ENCODE results near the gene NEGR1.
"Not testable (repeated sequence)": the region's sequence is repeated elsewhere in the genome, so short reads cannot be mapped to it uniquely, and the experiment has no call there.

NEGR1 gene

DNA sequence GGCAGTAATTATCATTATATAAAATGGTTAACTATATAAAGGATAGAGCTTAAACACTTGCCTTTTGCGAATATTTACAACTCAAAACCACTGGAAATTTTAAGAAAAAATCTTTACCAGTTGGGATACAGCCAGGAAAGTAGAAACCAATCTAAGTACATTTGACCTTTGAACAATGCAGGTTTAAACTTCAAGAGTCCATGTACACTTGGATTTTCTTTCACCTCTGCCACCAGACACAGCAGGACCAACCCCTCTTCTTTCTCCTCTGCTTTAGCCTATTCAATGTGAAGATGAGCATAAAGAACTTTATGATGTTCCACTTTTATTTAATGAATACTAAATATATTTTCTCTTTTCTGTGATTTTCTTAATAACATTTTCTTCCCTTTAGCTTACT is 361.1 kb downstream of the NEGR1 start:
- DNase-seq, result no peak

GRCh38 chr1:71920556-71920955 is 361.8 kb downstream of the NEGR1 start:
- DNase-seq, result no peak

DNA sequence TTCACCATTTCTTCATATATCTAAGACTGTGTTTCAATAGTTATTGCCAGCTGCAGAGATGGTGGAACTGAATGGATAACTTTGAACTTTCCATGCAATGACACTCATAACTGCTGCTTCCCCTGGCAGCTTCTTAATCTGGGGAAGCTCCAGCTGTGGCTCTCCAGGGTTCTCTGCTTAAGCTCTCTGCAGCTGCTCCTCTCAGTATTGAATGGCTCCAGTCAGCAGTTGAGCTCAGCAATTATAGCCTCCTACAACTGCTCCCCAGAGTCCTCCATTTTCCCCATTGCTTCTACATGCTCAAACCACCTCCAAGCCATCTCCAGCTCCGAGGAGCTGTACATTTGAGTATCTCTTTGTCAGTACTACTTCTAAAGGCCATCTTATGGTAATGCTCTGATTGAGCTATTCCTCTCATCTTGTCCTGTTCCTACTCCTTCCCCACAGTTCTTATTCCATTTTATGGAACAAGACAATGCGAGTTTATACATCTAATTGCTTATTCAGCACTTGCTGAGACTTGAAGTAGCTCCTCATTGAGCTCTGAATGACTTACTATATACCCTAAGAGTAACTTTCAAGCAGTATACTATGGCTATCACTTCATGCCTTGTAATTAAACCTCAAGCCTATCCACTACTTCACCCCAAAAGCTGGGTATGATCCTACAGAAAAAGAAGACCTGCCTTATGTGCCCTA is 362.4 kb downstream of the NEGR1 start:
- DNase-seq, result no peak

DNA sequence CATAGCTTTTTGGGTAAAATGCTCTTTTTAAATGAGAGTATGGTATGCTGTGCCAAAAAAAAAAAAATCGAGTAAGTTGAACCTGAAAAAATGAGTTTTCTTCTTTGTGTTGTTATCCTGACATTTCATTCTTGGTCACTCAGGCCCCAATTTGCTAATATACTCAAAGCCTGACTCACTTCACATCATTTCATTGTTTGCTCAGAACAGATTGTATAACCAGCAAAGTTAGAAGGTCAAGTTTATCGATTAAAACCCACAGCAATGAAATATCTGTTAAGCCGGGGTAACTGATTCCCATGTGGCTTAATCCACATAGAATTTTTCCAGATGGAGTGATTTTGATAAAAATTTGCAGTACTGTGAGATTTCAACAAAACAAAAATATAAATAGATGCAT is 363.7 kb downstream of the NEGR1 start:
- DNase-seq, result no peak

- DNase-seq, result no peak
Observed at GRCh38 chr1:71916894-71917293, 365.4 kb downstream of the NEGR1 start.

DNA sequence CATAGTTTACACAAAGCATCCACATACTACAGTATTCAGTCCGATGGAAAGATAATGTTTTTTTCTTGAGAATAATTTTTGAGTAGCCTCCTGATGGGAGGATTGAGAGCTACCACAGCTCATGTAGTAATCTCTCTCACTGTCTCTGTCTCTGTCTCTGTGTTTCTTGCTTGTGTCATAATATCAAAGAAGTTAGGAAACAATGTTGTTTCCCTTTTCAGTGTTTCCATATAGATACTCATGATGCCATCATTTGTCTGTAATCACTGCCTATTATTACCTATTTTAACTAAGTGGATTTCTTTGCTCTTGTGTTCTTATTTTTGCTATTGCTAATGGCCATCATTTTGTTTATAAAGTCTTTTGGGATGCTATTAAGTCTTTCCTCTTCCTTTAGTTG is 367.7 kb downstream of the NEGR1 start:
- no peak for DNase-seq

DNA sequence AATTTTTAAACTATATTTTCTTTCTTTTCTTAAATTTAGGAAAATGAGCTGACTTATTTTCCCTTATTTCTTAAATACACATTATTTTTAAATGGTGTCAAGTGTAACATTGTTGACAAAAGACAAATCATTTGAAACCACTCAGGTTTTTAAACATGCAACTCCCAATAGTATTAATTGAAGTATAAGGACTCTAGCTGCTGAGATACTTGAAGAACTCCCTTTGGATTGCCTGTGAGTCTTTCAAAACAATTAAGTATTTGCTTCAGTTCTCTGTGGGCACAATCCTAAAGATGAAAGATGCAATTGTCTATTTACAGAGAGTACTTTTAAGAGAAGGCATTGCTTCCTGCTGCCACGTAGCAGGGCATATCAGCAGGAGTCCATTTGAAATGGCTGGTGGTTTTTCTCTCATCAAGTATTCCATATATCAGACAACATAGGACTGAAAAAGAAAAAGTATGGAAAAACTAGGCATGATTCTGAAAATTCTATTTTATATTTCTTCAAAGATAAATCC is 373.4 kb downstream of the NEGR1 start:
- DNase-seq, result no peak

- no peak for DNase-seq
Observed at GRCh38 chr1:71908303-71908702, 374.0 kb downstream of the NEGR1 start.

DNA sequence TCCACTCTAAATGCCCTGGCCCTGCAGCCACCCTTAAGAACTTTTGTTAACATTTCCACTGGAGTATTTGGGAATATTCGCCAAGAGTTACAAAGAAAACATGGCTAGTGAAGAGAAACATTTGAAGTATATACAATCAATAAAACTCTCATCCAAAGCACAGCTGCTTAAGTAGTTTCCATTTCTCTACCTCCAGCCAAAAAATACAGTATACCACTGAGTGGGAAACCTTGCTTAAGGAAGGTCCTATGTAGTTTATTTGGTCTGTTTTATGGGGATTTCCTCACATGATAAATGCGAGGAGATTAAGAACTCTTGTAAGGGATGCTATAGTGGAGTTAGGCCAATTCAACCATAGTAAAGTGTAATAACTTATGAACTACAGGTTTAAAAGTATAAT is 382.5 kb downstream of the NEGR1 start:
- DNase-seq, result no peak

DNA sequence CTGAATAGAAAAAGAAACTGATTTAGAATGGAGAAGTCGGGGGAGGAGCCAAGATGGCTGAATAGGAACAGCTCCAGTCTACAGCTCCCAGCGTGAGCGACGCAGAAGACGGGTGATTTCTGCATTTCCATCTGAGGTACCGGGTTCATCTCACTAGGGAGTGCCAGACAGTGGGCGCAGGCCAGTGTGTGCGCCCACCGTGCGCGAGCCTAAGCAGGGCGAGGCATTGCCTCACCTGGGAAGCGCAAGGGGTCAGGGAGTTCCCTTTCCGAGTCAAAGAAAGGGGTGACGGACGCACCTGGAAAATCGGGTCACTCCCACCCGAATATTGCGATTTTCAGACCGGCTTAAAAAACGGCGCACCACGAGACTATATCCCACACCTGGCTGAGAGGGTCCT is 394.2 kb downstream of the NEGR1 start:
- not testable (repeated sequence) for DNase-seq

DNA sequence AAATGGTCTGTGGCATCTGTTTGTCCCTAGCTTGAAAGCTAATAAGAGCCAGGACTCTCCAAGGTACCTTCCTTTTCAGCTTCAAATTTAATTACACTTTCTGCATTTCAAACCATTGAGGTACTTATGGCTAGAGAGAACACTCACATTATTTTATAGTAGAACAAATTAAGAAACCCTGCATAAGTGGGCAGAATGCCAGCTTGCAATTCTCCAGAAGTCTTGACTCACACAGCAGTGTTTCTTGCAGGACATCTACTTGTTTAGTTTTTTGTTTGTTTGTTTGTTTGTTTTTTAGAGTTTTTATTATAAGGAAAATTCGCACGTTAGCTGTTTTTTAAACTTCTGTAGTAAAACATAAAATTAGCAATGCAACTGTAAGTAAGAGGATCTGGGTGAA is 397.2 kb downstream of the NEGR1 start:
- DNase-seq, result no peak

GRCh38 chr1:71882637-71883036 is 399.7 kb downstream of the NEGR1 start:
- no peak for DNase-seq

GRCh38 chr1:71882226-71882625 is 400.1 kb downstream of the NEGR1 start:
- no peak for DNase-seq

DNA sequence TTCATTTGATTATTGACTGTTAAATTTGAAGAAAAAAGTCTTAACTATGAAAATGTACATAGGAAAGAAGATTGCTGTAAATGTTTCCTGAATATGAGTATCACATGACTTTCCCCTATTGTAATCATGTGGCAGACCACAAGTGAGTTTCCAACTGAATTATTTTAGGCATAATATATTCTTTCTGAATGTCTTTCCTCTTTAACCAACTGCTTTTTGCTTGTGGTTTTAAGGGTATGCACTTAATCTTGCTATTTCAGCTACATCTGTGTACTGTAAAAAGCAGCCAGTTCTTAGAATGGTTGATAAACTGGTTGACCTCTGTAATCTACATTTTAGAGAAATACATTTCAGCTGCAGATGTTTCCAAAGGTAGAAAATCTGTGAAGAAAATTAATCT is 400.7 kb downstream of the NEGR1 start:
- no peak for DNase-seq

DNA sequence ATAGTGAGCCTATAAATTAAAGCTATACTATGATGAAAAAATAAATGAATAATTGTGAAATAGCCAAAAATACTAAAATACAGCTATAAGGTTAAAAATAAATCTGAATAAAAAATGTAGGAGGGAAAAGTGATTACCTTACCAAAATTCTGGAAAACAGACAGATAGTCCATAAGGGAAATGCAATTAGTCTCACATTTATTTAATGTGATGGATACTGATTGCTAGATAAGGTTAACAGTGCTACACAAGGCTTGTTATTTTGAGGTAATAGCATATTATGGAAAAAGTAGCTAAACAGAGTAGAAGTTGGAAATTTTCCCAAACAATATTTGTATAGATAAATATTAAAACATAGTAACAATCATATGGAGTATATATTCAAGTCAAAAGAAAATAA is 413.0 kb downstream of the NEGR1 start:
- no peak for DNase-seq

DNA sequence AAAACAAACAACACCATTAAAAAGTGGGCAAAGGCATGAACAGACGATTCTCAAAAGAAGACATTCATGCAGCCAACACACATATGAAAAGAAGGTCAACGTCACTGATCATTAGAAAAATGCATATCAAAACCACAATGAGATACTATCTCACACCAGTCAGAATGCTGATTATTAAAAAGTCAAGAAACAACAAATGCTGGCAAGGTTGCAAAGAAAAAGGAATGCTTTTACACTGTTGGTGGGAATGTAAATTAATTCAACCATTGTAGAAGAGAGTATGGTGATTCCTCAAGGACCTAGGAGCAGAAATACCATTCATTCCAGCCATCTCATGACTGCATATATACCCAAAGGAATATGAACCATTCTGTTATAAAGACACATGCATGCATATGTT is 419.6 kb downstream of the NEGR1 start:
- no peak for DNase-seq

DNA sequence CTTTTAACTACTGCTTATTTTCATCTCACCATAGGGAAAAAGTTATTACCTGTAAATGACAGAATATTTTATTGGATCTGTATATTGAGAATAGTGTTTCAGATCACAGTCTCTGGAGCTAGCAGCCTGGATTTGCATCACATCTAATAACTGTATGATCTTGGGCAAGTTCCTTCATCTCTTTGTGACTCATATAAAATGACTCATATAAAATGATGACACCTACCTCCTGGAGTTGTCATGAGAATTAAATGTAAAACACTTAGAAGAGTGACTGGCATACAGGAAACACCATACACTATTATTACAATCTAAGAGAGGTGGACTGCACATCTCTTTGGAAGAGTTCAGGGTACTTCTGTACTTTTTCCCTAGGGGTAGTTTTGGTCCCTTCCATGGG is 421.3 kb downstream of the NEGR1 start:
- no peak for DNase-seq

DNA sequence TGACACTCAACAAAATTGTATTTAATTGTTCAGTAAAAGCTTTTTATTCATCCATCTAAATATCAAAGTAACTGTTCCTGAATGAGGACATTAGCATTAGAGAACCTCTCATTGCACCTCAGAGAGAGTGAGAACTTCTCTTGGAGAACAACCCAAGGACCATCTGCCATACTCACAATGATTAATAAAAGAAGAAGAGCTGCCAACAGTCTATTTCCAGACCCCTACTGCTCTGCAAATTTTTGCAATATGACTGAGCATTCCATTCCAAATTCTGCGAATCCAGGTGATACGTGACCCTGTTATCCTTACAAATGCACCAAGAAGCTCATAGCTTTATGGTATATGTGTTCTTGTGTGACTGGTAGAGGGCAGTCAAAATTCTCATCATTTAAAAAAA is 422.5 kb downstream of the NEGR1 start:
- no peak for DNase-seq

GRCh38 chr1:71857862-71858261 is 424.5 kb downstream of the NEGR1 start:
- DNase-seq, result no peak

DNA sequence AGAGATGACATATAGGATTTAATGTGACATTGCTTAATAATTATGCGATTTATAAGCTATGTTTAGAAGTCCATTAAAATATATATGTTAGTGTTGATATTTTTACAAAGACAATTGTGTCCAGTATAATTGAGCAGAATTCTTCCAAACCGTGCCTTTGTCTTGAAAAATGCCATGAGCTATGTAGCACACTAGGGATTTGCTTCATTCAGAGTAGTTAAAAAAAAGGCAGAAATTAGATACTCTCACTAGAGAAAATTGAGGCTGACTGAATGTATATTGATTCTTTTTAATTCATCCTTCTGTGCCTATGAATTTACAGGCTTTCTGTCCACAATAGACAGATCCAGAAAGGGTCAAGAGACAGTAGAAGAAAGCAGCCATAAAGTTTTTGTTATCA is 429.0 kb downstream of the NEGR1 start:
- no peak for DNase-seq

- no peak for DNase-seq
Observed at GRCh38 chr1:71850936-71851335, 431.4 kb downstream of the NEGR1 start.

- DNase-seq, result no peak
Observed at GRCh38 chr1:71850515-71850914, 431.8 kb downstream of the NEGR1 start.

- no peak for DNase-seq
Observed at GRCh38 chr1:71843012-71843411, 439.3 kb downstream of the NEGR1 start.

DNA sequence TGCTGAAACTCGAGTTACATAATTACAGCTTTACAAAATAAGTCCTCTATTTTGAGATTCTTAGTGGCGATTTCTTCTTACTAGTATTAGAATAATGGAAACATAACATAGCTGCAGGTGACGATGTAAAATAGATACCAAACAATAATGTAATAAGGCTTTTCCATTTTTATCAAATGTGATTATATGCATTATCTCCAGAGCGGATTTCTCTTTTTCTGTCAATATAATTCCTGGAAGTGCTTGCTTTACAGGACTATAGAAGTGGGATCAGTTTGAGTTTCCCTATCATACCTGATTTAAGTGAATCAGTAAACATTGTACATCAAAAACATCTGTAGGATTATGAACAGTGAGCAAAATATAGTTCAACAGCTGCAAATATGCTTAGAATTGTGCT is 442.5 kb downstream of the NEGR1 start:
- no peak for DNase-seq

GRCh38 chr1:71836904-71837303 is 445.4 kb downstream of the NEGR1 start:
- DNase-seq, result no peak
